Activated naive CD4-positive, alpha-beta T cell treated with anti-CD3 and anti-CD28 coated beads for 36 hours (primary cell): Measurements from ENCODE around the gene DNM1. TPM values are rescaled to one million over a fixed set of nuclear protein-coding genes. Genes with fewer than 3 reads are reported as not detected.
"Not testable (repeated sequence)": the region's sequence is repeated elsewhere in the genome, so short reads cannot be mapped to it uniquely, and the experiment has no call there.

ENCODE experiments used
- CTCF ChIA-PET: fragments of 350-600 bp; sonication (Branson Sonifier 250); formaldehyde crosslinking; loops from one replicate; lab custom pipeline; 2021; ENCODE audit warnings: antibody characterized with exemption; lab: Charles Lee
- DNase-seq: peaks from one replicate; pipeline ENCODE4 v3.0.0-alpha.2; 2020
- H3K27ac Mint-ChIP-seq: one replicate; pipeline ENCODE4 v1.8.0; 2021; ENCODE audit warnings: mild to moderate bottlenecking, mixed read lengths
- H3K27me3 Mint-ChIP-seq: one replicate; pipeline ENCODE4 v1.8.0; 2021; ENCODE audit warnings: low read depth, mixed read lengths
- H3K36me3 Mint-ChIP-seq: one replicate; pipeline ENCODE4 v1.8.0; 2021; ENCODE audit warnings: low read depth, mixed read lengths
- H3K4me1 Mint-ChIP-seq: one replicate; pipeline ENCODE4 v1.8.0; 2021; ENCODE audit warnings: low read depth, mixed read lengths
- H3K4me3 Mint-ChIP-seq: one replicate; pipeline ENCODE4 v1.8.0; 2021; ENCODE audit warnings: mild to moderate bottlenecking, moderate library complexity, mixed read lengths
- H3K9me3 Mint-ChIP-seq: one replicate; pipeline ENCODE4 v1.8.0; 2021; ENCODE audit warnings: mixed read lengths
- intact Hi-C: fragments of 100-400 bp; cut with micrococcal nuclease; formaldehyde crosslinking; loops from one replicate; pipeline ENCODE4 v1.15.1; 2023
- total RNA-seq, 2 experiments: library from RNA; stranded (reverse); gene quantifications; one replicate each; pipeline ENCODE4 v1.2.3, GENCODE V29; 2021

The DNM1 gene
- total RNA-seq, 2 experiments from 2014 or later = 0.07 to 0.77 TPM

- peaks cover 4% of the 10 kb centered on the region for H3K9me3 Mint-ChIP-seq
- intact Hi-C loops = no loop called here
- H3K27ac Mint-ChIP-seq = no peak overlapping the region
- no peaks in the 10 kb centered on the region for H3K27me3 Mint-ChIP-seq
- CTCF ChIA-PET = interaction anchor here (0.6 kb wide), 1 partner anchor 15 kb away, joined by 5 read pairs; no protein-coding TSS in a partner anchor
- H3K4me1 Mint-ChIP-seq = peaks cover 2% of the 10 kb centered on the region
- H3K36me3 Mint-ChIP-seq = peaks cover 31% of the 10 kb centered on the region
- no peak overlapping the region for H3K4me3 Mint-ChIP-seq
- DNase-seq = no peak
Observed at GRCh38 chr9:128180447-128180846, 22.7 kb upstream of the DNM1 start.

- H3K4me3 Mint-ChIP-seq, intact Hi-C loops, H3K9me3 Mint-ChIP-seq, DNase-seq, H3K27ac Mint-ChIP-seq, H3K27me3 Mint-ChIP-seq, H3K4me1 Mint-ChIP-seq, CTCF ChIA-PET: not testable (repeated sequence)
- peaks cover 38% of the 10 kb centered on the region for H3K36me3 Mint-ChIP-seq
Observed at GRCh38 chr9:128181480-128181879, 21.7 kb upstream of the DNM1 start.

- no peaks in the 10 kb centered on the region for H3K27me3 Mint-ChIP-seq
- intact Hi-C loops = no loop called here
- DNase-seq = no peak
- H3K4me3 Mint-ChIP-seq = no peak overlapping the region
- H3K9me3 Mint-ChIP-seq = peaks cover 4% of the 10 kb centered on the region
- peaks cover 2% of the 10 kb centered on the region for H3K4me1 Mint-ChIP-seq
- H3K36me3 Mint-ChIP-seq = peaks cover 38% of the 10 kb centered on the region
- CTCF ChIA-PET = interaction anchor here (0.6 to 0.7 kb wide), 2 partner anchors 8 to 339 kb away, joined by 3 read pairs; no protein-coding TSS in a partner anchor
- H3K27ac Mint-ChIP-seq = no peak overlapping the region
Observed at GRCh38 chr9:128182893-128183588, 20.1 kb upstream of the DNM1 start.

- peaks cover 19% of the 10 kb centered on the region for H3K4me1 Mint-ChIP-seq
- peaks cover 18% of the 10 kb centered on the region for H3K36me3 Mint-ChIP-seq
- H3K9me3 Mint-ChIP-seq = no peaks in the 10 kb centered on the region
- CTCF ChIA-PET = interaction anchor here (0.6 kb wide), 1 partner anchor 16 kb away, joined by 3 read pairs; no protein-coding TSS in a partner anchor
- intact Hi-C loops = no loop called here
- no peak overlapping the region for H3K4me3 Mint-ChIP-seq
- no peaks in the 10 kb centered on the region for H3K27me3 Mint-ChIP-seq
- no peak for DNase-seq
- H3K27ac Mint-ChIP-seq = peak overlapping the region; percentile 27
Observed at GRCh38 chr9:128185979-128186965, 16.9 kb upstream of the DNM1 start.

GRCh38 chr9:128187361-128187760 lies 15.8 kb upstream of the DNM1 start:
- no peaks in the 10 kb centered on the region for H3K9me3 Mint-ChIP-seq

GRCh38 chr9:128188209-128188608 lies 15.0 kb upstream of the DNM1 start:
- H3K36me3 Mint-ChIP-seq = peaks cover 11% of the 10 kb centered on the region
- no peaks in the 10 kb centered on the region for H3K9me3 Mint-ChIP-seq
- H3K27me3 Mint-ChIP-seq = no peaks in the 10 kb centered on the region
- H3K4me1 Mint-ChIP-seq = peaks cover 23% of the 10 kb centered on the region
- no peak for DNase-seq
- no peak overlapping the region for H3K27ac Mint-ChIP-seq
- H3K4me3 Mint-ChIP-seq = no peak overlapping the region
- intact Hi-C loops = no loop called here
- CTCF ChIA-PET = no interaction called here

More at GRCh38 chr9:128187361-128187760, 15.8 kb upstream of the DNM1 start:
- Mint-ChIP-seq H3K4me3 (no peak overlapping the region), H3K27ac (no peak overlapping the region), H3K36me3 (peaks cover 17% of the 10 kb centered on the region), H3K27me3 (no peaks in the 10 kb centered on the region), H3K4me1 (peaks cover 23% of the 10 kb centered on the region)
- intact Hi-C loops = no loop called here
- CTCF ChIA-PET = interaction anchor here (0.8 kb wide), 1 partner anchor 11 kb away, joined by 4 read pairs; no protein-coding TSS in a partner anchor
- no peak for DNase-seq

GRCh38 chr9:128190013-128190412 lies 13.2 kb upstream of the DNM1 start:
- CTCF ChIA-PET = interaction anchor here (0.7 to 1.6 kb wide), 9 partner anchors 10 to 172 kb away, joined by 3 to 6 read pairs (median 3); no protein-coding TSS in a partner anchor
- Mint-ChIP-seq H3K27ac (peak overlapping the region; percentile 11), H3K4me3 (peak overlapping the region; percentile 96), H3K4me1 (peaks cover 21% of the 10 kb centered on the region), H3K36me3 (peaks cover 11% of the 10 kb centered on the region), H3K27me3 (no peaks in the 10 kb centered on the region), H3K9me3 (no peaks in the 10 kb centered on the region)
- intact Hi-C loops = loop anchor here (2.0 to 5.0 kb wide), 2 partner anchors 61 to 87 kb away; partner anchors contain the start of genes GOLGA2 and SWI5
- DNase-seq = no peak

- CTCF ChIA-PET = interaction anchor here (0.6 to 1.6 kb wide), 13 partner anchors 9 to 247 kb away, joined by 3 to 6 read pairs (median 3); no protein-coding TSS in a partner anchor
- peak overlapping the region; percentile 83 for H3K27ac Mint-ChIP-seq
- no peaks in the 10 kb centered on the region for H3K27me3 Mint-ChIP-seq
- H3K9me3 Mint-ChIP-seq = no peaks in the 10 kb centered on the region
- DNase-seq = peak; percentile 37
- peaks cover 21% of the 10 kb centered on the region for H3K4me1 Mint-ChIP-seq
- H3K4me3 Mint-ChIP-seq = peak overlapping the region; percentile 96
- intact Hi-C loops = loop anchor here (1.0 to 5.0 kb wide), 3 partner anchors 30 to 87 kb away; partner anchors contain the start of genes BBLN, GOLGA2 and SWI5
- peaks cover 10% of the 10 kb centered on the region for H3K36me3 Mint-ChIP-seq
Observed at GRCh38 chr9:128190516-128191405, 12.4 kb upstream of the DNM1 start.

GRCh38 chr9:128191406-128192046 lies 11.7 kb upstream of the DNM1 start, which contains the start of gene CIZ1:
CIZ1 (minus strand) TSS chr9:128191572; CDS start chr9:128190857, 715 bp downstream.
- peak; percentile 71 for DNase-seq
- Mint-ChIP-seq H3K9me3 (no peaks in the 10 kb centered on the region), H3K36me3 (peaks cover 4% of the 10 kb centered on the region), H3K4me3 (peak within 1 kb of the TSS; percentile 96), H3K4me1 (peaks cover 21% of the 10 kb centered on the region), H3K27ac (peak within 1 kb of the TSS; percentile 83), H3K27me3 (no peaks in the 10 kb centered on the region)
- intact Hi-C loops = loop anchor here (1.0 to 5.0 kb wide), 6 partner anchors 27 to 265 kb away; partner anchors contain the start of genes BBLN, GOLGA2, ODF2 and SLC27A4
- CTCF ChIA-PET = interaction anchor here (1.0 to 1.6 kb wide), 8 partner anchors 8 to 172 kb away, joined by 3 to 6 read pairs (median 4); no protein-coding TSS in a partner anchor

- intact Hi-C loops = loop anchor here (1.0 to 5.0 kb wide), 5 partner anchors 11 to 264 kb away; partner anchors contain the start of genes DNM1, GOLGA2, ODF2 and SLC27A4
- no peak overlapping the region for H3K27ac Mint-ChIP-seq
- CTCF ChIA-PET = interaction anchor here (0.6 to 1.0 kb wide), 2 partner anchors 8 to 80 kb away, joined by 5 to 6 read pairs; no protein-coding TSS in a partner anchor
Observed at GRCh38 chr9:128192601-128193371, 10.4 kb upstream of the DNM1 start.

More at GRCh38 chr9:128192601-128193371, 10.4 kb upstream of the DNM1 start:
- peaks cover 21% of the 10 kb centered on the region for H3K4me1 Mint-ChIP-seq
- peak overlapping the region; percentile 47 for H3K4me3 Mint-ChIP-seq
- peak; percentile 60 for DNase-seq
- no peaks in the 10 kb centered on the region for H3K9me3 Mint-ChIP-seq
- H3K27me3 Mint-ChIP-seq = no peaks in the 10 kb centered on the region
- H3K36me3 Mint-ChIP-seq = peaks cover 4% of the 10 kb centered on the region
